ENCODE measurements around the gene OBSCN.

OBSCN gene

GRCh38 chr1:228178737-228179684 is 28.8 kb upstream of the OBSCN start:
- DNase-seq (ENCODE audit: low read depth), result no peak
- no peak for TF ChIP-seq CTCF (IDR thresholded peaks at IDR 0.05; ENCODE audit: low read length, missing control alignments)
- H3K4me3 ChIP-seq (replicated peaks; ENCODE audit: low read depth, low read length), result no peak overlapping the region

- peak; percentile 33 for TF ChIP-seq CTCF (IDR thresholded peaks at IDR 0.05; ENCODE audit: low read length, missing control alignments)
- DNase-seq (ENCODE audit: low read depth), result no peak
- no peak overlapping the region for H3K4me3 ChIP-seq (replicated peaks; ENCODE audit: low read depth, low read length)
Measured at GRCh38 chr1:228180271-228180958, 27.4 kb upstream of the OBSCN start.

- no peak for DNase-seq (ENCODE audit: low read depth)
- H3K4me3 ChIP-seq (replicated peaks; ENCODE audit: low read depth, low read length), result no peak overlapping the region
- no peak for TF ChIP-seq CTCF (IDR thresholded peaks at IDR 0.05; ENCODE audit: low read length, missing control alignments)
Measured at GRCh38 chr1:228180959-228181644, 26.7 kb upstream of the OBSCN start.

GRCh38 chr1:228181645-228182034 is 26.2 kb upstream of the OBSCN start:
- no peak for DNase-seq (ENCODE audit: low read depth)
- TF ChIP-seq CTCF (IDR thresholded peaks at IDR 0.05; ENCODE audit: low read length, missing control alignments), result no peak
- no peak overlapping the region for H3K4me3 ChIP-seq (replicated peaks; ENCODE audit: low read depth, low read length)

GRCh38 chr1:228182296-228183030 is 25.4 kb upstream of the OBSCN start:
- no peak for TF ChIP-seq CTCF (IDR thresholded peaks at IDR 0.05; ENCODE audit: low read length, missing control alignments)
- no peak overlapping the region for H3K4me3 ChIP-seq (replicated peaks; ENCODE audit: low read depth, low read length)
- DNase-seq (ENCODE audit: low read depth), result no peak

GRCh38 chr1:228184152-228184551 is 23.7 kb upstream of the OBSCN start:
- DNase-seq (ENCODE audit: low read depth), result no peak
- TF ChIP-seq CTCF (IDR thresholded peaks at IDR 0.05; ENCODE audit: low read length, missing control alignments), result no peak

More at GRCh38 chr1:228184152-228184551, 23.7 kb upstream of the OBSCN start:
- H3K4me3 ChIP-seq (replicated peaks; ENCODE audit: low read depth, low read length), result no peak overlapping the region
